HG03025 (cell line): ENCODE measurements around the gene MGAT5B.

Source experiments
- ATAC-seq: cut with Tn5 transposase; IDR thresholded peaks from one replicate; pipeline ENCODE4 v1.9.1; 2021; ENCODE audit warnings: mild to moderate bottlenecking, moderate library complexity; ENCODE audit not compliant: unreplicated experiment, low FRiP score

The MGAT5B gene

DNA sequence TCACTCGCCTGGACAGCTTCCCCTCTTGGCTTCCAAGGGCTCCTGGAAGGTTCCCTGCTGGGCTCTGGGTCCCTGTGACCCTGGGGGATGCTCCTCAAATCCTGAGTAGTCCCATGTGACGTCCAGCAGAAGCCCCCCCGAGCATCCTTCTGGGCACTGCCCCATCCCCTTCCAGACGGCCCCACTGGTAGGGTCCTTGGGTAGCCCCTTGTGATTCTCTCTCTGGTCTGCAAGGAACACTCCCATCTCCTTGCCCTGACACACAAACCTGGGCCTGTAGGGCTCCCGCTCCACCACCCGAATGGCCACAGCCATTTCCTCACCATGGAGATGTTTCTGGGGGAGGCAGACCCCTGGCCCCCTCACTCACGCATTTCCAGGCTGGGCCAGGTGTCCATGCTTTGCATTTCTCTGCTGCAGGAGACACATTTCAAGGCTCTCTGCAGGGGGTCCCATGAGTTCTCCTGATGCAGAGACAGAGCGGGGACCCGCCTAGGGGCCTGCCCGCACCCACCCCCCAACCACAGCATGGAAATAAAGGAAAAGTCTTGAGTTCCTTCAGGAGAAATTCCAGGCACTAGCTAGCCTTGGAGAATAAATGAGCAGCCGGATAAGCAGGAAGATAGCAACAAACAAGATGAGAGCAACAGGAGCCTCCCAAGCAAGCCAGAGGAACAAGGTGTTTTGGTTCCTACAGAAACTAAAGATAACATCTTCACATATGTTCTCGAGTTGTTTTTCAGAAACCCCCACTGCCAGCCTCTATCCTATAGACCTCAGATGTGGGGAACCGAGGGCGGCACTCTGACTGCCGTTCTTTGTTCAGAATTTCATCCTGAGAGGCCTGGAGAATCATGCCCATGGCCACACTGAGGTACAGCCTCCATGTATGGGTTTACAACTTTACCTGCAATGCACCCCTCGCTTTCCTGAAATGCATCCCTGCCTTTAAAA, 128.8 kb downstream of the MGAT5B start:
- ATAC-seq = no peak

DNA sequence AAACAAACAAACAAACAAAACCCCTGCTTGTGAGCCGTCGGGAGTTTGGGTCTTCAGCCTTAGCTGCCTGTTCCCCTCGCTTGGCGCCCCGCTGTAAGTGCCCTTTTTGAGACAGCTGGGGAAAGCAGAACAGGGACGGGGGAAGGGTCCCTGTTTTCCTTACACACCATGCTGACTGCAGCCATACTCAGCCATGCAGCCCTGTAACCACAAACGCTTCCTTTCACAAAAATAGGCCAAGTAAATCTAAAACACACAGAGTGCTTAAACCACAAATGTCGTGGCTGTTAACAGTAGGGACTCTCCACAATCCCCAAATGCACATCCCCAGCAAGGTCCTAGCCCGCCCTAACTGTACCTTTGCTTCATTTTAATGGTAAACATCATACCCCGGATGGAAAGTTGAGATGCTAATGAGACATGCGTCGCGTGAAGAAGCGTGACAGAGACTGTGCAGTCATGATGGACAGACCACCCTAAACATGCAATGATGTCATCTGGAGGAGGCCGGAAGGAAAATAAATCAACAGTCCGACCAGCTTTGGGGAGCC, 129.9 kb downstream of the MGAT5B start:
- no peak for ATAC-seq

DNA sequence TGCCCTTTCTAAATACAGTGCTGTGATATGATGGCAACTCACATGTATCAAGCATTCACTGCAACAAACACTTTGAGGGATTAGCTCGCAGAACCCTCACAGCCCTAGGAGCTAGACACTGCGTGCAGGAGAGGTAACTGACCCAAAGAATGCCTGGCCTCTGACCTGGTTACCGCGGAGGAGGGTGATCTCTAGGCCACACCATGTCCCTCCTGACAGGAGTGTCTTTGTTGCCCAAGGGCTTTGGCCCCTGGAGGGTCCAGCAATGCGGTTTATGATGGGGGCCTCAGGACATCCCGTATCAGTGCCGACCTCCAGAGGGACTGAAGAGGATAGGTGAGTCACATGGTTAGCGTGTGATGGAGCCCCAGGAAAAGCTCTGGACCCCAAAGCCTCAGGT, 130.6 kb downstream of the MGAT5B start:
- ATAC-seq = no peak
